ENCODE measurements around the gene GAGE12J.
"Not testable (repeated sequence)": the region's sequence is repeated elsewhere in the genome, so short reads cannot be mapped to it uniquely, and the experiment has no call there.

The GAGE12J gene

GRCh38 chrX:49321737-49322136 lies at the start of gene GAGE12J:
Gene GAGE12J (plus strand): TSS chrX:49322037. CDS start chrX:49323194, 1,157 bp downstream.
- DNase-seq, result not testable (repeated sequence)

- no peak for DNase-seq
These were observed 49.4 kb upstream of the GAGE12J start for GRCh38 chrX:49272421-49272820.

GRCh38 chrX:49273181-49273727 lies 48.6 kb upstream of the GAGE12J start:
- peak; percentile 39 for DNase-seq

GRCh38 chrX:49276207-49276606 lies 45.6 kb upstream of the GAGE12J start:
- no peak for DNase-seq

GRCh38 chrX:49276671-49277534 lies 44.9 kb upstream of the GAGE12J start:
- no peak for DNase-seq

GRCh38 chrX:49277535-49277830 lies 44.4 kb upstream of the GAGE12J start:
- DNase-seq, result no peak

- no peak for DNase-seq
These were observed 43.8 kb upstream of the GAGE12J start for GRCh38 chrX:49278081-49278480.

GRCh38 chrX:49282647-49283011 lies 39.2 kb upstream of the GAGE12J start:
- DNase-seq, result no peak

- DNase-seq, result no peak
These were observed 37.6 kb upstream of the GAGE12J start for GRCh38 chrX:49284212-49284611.

- DNase-seq, result no peak
These were observed 35.7 kb upstream of the GAGE12J start for GRCh38 chrX:49286136-49286535.

GRCh38 chrX:49286581-49286980 lies 35.3 kb upstream of the GAGE12J start:
- no peak for DNase-seq

GRCh38 chrX:49287665-49288064 lies 34.2 kb upstream of the GAGE12J start:
- no peak for DNase-seq

- DNase-seq, result no peak
These were observed 31.6 kb upstream of the GAGE12J start for GRCh38 chrX:49290215-49290614.

- DNase-seq, result peak; percentile 66
These were observed 30.1 kb upstream of the GAGE12J start for GRCh38 chrX:49291615-49292337.

GRCh38 chrX:49292400-49293362 lies 29.2 kb upstream of the GAGE12J start:
- DNase-seq, result no peak

GRCh38 chrX:49299293-49299692 lies 22.5 kb upstream of the GAGE12J start:
- not testable (repeated sequence) for DNase-seq

- no peak for DNase-seq
These were observed 21.1 kb upstream of the GAGE12J start for GRCh38 chrX:49300703-49301102.

- no peak for DNase-seq
These were observed 18.5 kb upstream of the GAGE12J start, which contains the start of gene GAGE10 for GRCh38 chrX:49303346-49303745. Gene GAGE10 (plus strand): TSS chrX:49303646. CDS start chrX:49304860, 1,214 bp downstream.

- DNase-seq, result peak; percentile 47
These were observed 14.1 kb upstream of the GAGE12J start for GRCh38 chrX:49307775-49308174.

GRCh38 chrX:49308604-49309269 lies 13.1 kb upstream of the GAGE12J start:
- peak; percentile 9 for DNase-seq

- no peak for DNase-seq
These were observed 12.3 kb upstream of the GAGE12J start for GRCh38 chrX:49309401-49309981.

- no peak for DNase-seq
These were observed 11.5 kb upstream of the GAGE12J start for GRCh38 chrX:49310371-49310770.
